Stromal cell of bone marrow (primary cell): ENCODE data around the gene NRROS.

Experiments used
- DNase-seq: peaks from one replicate; pipeline ENCODE4 v3.0.0-alpha.2; 2012; ENCODE audit warnings: low read depth

NRROS gene

DNA sequence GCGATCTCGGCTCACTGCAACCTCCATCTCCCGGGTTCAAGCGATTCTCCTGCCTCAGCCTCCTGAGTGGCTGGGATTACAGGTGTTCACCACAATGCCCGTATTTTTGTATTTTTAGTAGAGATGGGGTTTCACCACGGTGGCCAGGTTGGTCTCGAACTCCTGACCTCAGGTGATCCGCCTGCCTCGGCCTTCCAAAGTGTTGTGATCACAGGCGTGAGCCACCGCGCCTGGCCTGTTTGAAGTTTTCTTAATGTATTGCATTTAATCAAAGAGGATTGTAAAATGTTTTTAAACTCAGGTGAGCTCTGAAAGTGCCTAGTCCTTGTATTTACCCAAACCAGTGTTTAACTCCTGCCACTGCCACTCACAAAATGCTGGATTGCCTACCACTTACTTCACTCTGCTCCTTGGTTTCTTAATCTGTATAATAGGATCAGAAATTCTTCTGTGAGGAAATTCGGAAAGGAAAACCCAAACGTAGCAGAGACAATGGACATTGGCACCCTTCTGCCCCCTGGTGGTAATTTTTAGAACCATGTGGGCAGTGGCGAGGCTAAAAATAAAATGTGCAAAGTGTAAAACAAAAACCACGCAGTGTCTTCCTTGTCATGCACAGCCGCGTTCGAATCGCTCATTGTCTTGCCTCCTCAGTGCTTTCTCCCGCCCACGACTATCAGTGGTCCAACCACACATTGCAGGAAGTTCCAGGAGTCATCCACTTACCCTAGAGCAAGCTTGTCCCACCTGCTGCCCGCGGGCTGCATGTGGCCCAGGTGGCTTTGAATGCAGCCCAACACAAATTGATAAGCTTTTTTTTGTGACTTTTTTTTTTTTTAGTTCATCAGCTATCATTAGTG, 45.3 kb downstream of the NRROS start:
- peak; percentile 42 for DNase-seq

DNA sequence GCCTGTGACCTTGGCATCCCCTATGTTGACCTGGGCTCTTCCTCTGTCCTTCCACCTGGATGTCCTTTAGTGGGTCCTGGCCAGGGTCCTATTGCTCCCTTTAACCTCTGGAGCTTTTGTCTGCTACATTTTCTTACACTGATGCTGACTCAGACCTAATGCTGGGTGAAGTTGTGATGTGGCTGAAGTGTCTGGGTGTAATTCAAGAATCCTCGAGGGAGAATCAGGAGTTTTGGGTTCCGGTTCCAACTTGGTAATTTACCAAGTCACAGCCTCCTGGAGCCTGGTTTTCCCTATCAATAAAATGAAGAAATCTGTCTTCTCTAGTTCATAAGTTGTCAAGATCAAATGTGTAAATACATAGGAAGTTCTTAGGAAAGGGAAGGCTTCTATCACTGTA, 46.9 kb downstream of the NRROS start:
- DNase-seq, result peak; percentile 32

DNA sequence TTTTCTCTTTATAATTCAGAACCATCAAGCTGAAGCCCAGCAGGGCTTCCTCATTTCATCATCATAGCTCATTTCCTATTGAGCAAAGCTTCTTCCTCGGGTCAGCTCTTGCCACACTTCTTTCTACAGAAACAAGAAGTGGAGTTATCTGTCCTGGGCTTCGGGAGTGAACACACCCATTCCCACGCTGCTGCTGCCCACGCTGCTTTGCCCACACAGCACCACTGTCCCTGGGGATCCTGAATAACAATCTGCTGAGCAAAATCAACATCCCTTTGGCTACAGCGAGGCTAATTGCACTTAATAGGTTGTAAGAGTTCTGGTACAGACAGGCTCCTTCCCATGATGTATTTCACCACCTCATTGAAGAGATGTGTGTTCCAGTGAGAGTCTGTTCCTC, 48.9 kb downstream of the NRROS start:
- peak; percentile 88 for DNase-seq

DNA sequence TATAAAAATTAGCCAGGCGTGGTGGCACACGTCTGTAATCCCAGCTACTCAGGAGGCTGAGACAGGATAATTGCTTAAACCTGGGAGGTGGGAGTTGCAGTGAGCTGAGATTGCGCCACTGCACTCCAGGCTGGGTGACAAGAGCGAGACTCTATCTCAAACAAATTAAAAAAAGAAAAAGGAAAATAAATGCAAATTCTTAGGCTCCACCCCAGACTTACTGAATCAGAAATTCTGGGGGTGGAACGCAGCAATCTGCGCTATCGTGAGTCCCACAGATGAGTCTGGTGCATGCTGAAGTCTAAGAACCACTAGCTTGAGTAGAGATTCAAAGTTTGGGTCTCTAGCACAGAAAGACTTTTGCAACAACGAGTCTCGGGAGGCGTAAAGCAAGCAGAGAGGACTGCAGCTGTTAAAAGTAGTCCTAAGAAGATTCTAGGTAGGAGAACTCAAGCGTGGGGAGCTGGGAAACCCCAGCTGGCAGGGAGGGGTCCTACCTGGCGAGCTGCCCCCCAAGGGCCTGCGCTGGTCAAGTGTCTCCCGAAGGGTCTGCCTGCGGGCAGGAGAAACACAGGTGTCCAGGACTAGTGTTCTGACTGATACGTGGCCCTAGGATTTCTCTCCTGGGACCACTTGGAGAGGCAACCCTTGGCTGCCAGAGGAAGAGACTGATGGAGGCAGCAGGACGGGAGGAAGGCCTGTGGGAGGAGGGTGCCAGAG, 50.6 kb downstream of the NRROS start:
- no peak for DNase-seq

DNA sequence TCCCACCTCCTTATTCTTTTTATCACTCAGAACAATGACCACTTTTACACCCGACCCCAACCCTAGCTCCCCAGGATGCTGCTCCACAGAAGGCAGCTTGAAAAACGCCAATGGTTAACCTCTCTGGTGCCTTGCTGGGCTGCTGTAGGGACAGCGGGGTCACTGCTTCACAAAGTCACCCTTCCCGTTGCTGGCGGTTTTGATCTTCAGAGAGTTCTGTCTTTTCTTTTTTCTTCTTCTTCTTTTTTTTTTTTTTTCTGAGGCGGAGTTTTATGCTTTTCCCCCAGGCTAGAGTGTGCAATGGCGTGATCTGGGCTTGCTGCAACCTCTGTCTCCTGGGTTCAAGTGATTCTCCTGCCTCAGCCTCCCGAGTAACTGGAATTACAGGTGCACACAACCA, 51.9 kb downstream of the NRROS start:
- no peak for DNase-seq

DNA sequence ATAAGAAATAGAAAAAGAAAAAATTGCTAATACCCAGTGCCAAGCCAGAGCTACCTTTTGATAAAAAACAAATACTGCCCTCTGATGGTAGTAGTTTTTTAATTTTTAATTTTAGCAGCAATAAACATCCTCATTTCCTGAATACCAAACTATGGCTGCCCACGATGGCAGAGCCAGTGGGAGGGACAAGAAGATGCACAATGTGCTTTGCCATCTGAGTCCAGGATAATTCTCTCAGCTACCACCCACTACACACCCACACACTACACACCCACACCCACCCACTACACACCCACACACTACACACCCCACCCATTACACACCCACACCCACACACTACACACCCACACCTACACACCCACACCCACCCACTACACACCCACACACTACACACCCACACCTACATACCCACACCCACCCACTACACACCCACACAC, 54.7 kb downstream of the NRROS start:
- DNase-seq, result no peak

DNA sequence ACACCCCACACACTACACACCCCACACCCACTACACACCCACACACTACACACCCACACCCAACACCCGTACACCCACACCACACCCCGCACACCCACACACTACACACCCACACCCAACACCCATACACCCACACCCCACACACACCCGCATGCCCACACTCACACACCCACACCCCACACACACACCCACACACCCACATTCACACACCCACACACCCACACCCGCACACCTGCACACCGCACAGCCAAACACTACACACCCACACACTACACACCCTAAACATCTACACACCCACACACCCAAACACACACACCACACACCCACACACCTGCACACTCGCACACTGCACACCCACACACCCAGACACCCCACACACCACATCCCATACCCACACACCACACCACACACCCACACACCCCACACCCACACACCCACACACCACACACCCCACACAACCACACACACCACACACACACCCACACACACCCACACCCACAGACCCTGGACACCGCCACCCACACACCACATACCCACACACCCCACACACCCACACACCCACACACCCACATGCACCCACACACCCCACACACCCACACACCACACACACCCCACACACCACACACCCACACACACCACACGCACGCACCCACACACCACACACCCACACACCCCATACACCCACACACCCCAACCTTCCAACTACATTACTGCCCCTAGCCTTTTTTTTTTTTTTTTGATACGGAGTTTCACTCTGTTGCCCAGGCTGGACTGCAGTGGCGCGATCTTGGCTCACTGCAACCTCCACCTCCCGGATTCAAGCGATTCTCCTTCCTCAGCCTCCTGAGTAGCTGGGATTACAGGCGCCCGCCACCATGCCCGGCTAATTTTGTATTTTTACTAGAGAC, 55.7 kb downstream of the NRROS start:
- no peak for DNase-seq

DNA sequence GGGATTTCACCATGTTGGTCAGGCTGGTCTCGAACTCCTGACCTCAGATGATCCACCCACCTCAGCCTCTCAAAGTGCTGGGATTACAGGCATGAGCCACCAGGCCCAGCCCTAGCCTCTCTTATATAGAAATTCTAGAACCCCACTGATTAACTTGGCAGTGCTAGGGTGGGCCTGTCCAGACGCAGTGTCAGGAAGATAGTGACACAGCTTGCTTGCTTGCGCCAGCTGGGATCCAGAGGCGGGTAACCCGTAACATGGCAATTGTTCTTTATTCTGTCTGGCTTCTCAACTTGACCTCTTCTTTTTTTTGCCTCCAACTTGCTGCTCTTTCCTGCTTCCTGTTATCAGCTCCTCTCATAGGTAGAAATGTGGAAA, 56.3 kb downstream of the NRROS start:
- DNase-seq, result no peak

DNA sequence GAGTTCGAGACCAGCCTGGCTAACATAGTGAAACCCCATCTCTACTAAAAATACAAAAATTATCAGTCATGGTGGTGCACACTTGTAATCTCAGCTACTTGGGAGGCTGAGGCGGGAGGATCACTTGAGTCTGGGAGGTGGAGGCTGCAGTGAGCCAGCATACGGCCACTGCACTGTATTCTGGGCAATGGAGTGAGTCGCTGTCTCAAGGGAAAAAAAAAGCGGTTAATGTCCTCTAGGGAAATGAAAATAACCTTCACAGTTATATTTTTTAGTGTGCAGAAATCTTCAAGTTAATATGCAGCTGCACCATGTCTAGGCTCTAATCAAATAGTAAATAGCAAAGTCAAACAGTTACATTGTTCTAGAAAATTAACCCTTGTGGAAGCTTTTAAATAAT, 57.8 kb downstream of the NRROS start:
- no peak for DNase-seq

DNA sequence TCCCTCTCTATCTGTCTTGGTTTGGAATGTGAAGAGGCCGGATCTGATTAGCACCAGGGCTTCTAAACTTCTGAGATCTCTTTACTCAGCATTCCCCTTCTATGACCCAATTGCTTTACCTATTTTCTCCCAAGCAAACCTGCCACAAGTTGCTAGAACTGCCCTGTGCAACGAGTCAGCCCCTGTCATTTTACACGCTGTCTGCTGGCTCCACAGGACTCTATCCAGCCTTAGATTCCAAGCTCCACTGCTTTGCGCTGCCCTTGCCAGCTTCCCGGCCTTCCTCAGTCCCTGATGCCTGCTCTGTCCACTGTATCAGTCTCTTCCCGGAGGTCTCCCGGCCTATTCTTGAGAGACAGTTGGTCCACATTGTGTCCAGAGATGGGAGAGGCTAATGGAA, 60.3 kb downstream of the NRROS start:
- DNase-seq, result no peak

DNA sequence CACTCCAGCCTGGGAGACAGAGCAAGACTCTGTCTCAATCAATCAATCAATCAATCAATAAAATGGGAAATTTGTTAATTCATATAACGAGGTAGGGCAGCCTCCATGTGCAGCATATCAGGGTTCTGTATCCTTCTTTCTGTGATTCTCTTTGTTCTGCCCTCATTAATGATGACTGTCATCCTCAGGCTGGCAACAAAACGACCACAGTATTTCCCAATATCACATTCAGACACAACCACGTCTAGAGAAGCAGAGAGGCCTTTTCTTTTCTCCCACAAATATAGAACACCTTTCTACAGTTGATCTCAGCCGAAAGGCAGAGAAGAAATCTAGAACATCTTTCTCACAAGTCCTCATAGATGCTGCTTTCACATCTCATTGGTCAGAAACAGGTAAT, 61.3 kb downstream of the NRROS start:
- no peak for DNase-seq

DNA sequence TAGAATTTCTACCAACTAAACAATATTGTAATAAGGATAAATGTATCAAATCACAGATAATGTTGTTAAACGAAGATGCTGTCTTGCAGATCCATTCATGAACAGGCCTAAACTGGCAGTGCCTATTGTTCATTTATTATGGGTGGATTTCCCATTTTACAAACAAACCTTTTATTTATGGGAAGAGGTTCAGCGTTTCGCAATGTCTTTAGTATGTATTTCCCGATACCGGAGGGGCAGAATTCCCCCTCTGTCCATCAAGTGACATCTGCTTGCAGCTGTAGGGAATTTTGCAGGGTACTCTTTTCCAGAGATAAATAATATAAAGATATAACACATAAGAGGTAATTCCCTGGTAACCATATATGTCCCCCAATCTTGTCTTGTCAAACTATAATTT, 66.8 kb downstream of the NRROS start:
- no peak for DNase-seq

DNA sequence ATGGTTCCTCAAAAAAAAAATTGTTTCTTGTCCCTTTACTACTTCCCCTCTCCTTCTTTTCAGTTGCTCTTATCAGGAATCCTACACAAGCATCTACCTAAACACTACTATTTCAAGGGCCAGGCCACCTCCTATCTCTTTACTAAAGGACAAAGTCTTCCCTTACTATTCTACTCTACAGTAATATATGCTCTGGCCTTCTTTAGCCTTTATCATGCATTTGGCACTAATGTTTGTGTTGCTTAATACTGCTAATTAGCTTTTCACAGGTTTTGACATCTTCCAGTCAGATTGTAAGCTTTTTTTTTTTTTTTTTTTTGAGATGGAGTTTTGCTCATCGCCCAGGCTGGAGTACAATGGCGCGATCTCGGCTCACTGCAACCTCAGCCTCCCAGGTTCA, 67.2 kb downstream of the NRROS start:
- DNase-seq, result no peak

DNA sequence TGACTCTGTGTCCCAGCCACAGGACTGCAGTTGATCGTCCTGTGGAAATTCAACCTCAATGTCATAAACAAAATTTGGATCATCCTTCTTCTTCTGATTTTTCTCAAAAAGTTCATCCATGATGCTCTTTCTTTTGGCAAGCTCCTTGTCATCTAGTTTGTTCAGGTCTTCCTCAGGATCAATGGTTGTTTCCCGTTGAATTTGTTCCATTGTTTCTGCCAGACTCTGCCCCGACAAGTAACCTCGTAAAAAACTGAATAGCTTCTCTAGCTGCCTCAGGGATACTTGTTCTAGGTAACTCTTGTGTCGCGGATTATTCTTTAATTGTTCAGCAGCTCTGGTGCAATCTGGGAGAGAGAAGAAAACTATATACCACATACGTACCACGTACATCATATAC, 68.1 kb downstream of the NRROS start:
- no peak for DNase-seq

DNA sequence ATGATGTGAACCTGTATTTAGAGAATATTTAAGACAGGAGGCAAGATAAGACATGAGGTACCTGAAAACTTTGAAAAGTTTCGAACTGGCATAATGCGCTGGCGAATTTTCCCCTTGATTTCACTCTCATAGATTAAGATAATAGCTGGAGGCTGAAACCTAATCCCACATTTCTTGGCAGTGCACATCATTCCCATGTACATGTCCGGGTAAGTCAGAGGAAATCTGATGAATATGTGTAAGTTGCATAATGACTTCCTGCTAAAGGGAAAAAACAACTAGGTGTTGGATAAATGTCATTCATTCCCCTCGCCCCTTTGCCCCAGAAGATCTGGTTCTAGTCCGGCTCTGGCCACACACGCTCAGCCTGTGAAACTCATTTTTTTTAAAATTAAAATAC, 69.0 kb downstream of the NRROS start:
- no peak for DNase-seq
